GM12878 (cell line): Measurements from ENCODE around the gene CCSER1. TPM values are rescaled to one million over a fixed set of nuclear protein-coding genes. Genes with fewer than 3 reads are reported as not detected.

ENCODE experiments used
- ATAC-seq: fragments of 200-7000 bp; cut with Tn5 transposase; 3 replicates; pipeline ENCODE4 v1.9.1; 2020; ENCODE audit warnings: mild to moderate bottlenecking, moderate library complexity
- BruUV-seq: library from RNA; stranded (reverse); fragments of 400-500 nt; replicated peaks from 2 replicates; lab custom pipeline; 2021; lab: Mats Ljungman, UMichigan
- CTCF ChIA-PET: fragments of 300-600 bp; sonication (Branson Sonifier 250); formaldehyde crosslinking; extraction: SDS; loops from one replicate; lab custom pipeline; 2021; ENCODE audit warnings: inconsistent platforms; lab: Yijun Ruan, JAX
- POLR2A ChIA-PET: fragments of 350-600 bp; formaldehyde crosslinking; extraction: SDS; loops from one replicate; lab custom pipeline; 2021; ENCODE audit warnings: inconsistent platforms; lab: Charles Lee
- RAD21 ChIA-PET: fragments of 300-600 bp; sonication (Branson Sonifier 250); formaldehyde crosslinking; loops from one replicate; lab custom pipeline; 2023; ENCODE audit warnings: antibody characterized with exemption; ENCODE audit not compliant: unreplicated experiment; lab: Charles Lee
- SMC1A ChIA-PET: fragments of 300-600 bp; sonication (Branson Sonifier 250); formaldehyde crosslinking; loops from one replicate; lab custom pipeline; 2023; ENCODE audit not compliant: unreplicated experiment, uncharacterized antibody; lab: Charles Lee
- DNase-seq: peaks from one replicate; pipeline ENCODE4 v3.0.0-alpha.2; 2011; ENCODE audit warnings: low read depth, low spot score
- FAIRE-seq: peaks from 3 replicates; lab custom pipeline; 2011; peaks lifted over from hg19 to GRCh38; lab: Jason Lieb, UNC
- H2AFZ ChIP-seq: 2 replicates; pipeline ENCODE4 v1.6.0; 2011; ENCODE audit warnings: low read depth, low read length, control low read depth; ENCODE audit not compliant: control insufficient read depth
- H3K27ac ChIP-seq: 2 replicates; pipeline ENCODE4 v1.5.1; 2011; ENCODE audit warnings: control low read depth; ENCODE audit not compliant: control insufficient read depth, insufficient read depth
- H3K27me3 ChIP-seq, 2 experiments: replicated peaks in 1 of 2; 2 replicates each; pipeline versions ENCODE4 v1.6.0 to v1.6.1; 2011; ENCODE audit warnings: low read length in 1 of 2; ENCODE audit not compliant: control insufficient read depth in 2 of 2, insufficient read depth in 2 of 2
- H3K36me3 ChIP-seq, 2 experiments: 2 replicates each; pipeline ENCODE4 v1.5.1; 2011; ENCODE audit warnings: low read length in 1 of 2; ENCODE audit not compliant: control insufficient read depth in 2 of 2, insufficient read depth in 2 of 2
- H3K4me1 ChIP-seq: 2 replicates; pipeline ENCODE4 v1.6.1; 2011; ENCODE audit warnings: mild to moderate bottlenecking, low read length, moderate library complexity, mixed read lengths; ENCODE audit not compliant: control insufficient read depth, insufficient read depth
- H3K4me2 ChIP-seq: 2 replicates; pipeline ENCODE4 v1.6.0; 2011; ENCODE audit warnings: control low read depth; ENCODE audit not compliant: control insufficient read depth, insufficient read depth
- H3K4me3 ChIP-seq: fragments of 200-600 bp; sonication (generic); 2 replicates; pipeline ENCODE4 v1.5.1; 2016
- H3K79me2 ChIP-seq: 2 replicates; pipeline ENCODE4 v1.6.0; 2011; ENCODE audit warnings: low read length; ENCODE audit not compliant: control insufficient read depth, insufficient read depth
- H3K9ac ChIP-seq: 2 replicates; pipeline ENCODE4 v1.8.0; 2011; ENCODE audit warnings: low read length, control low read depth, mixed read lengths; ENCODE audit not compliant: control insufficient read depth, insufficient read depth
- H3K9me3 ChIP-seq: replicated peaks from 3 replicates; pipeline ENCODE4 v1.5.1; 2011; ENCODE audit warnings: mild to moderate bottlenecking, low read length; ENCODE audit not compliant: control insufficient read depth, insufficient read depth
- H4K20me1 ChIP-seq: 2 replicates; pipeline ENCODE4 v1.6.0; 2011; ENCODE audit not compliant: control insufficient read depth, insufficient read depth
- BMI1 ChIP-seq: fragments of 450-650 bp; IDR thresholded peaks from 2 replicates; pipeline ENCODE4 v1.6.1; 2016; ENCODE audit warnings: mild to moderate bottlenecking, moderate library complexity, borderline replicate concordance
- CREM ChIP-seq: IDR thresholded peaks from 2 replicates; pipeline ENCODE4 v1.6.1; 2014; ENCODE audit warnings: antibody characterized with exemption, low read depth
- FOS ChIP-seq: IDR thresholded peaks from 3 replicates; pipeline ENCODE4 v1.6.1; 2011; ENCODE audit warnings: borderline replicate concordance; ENCODE audit not compliant: insufficient read length; ENCODE audit errors: extremely low read depth
- FOXK2 ChIP-seq: fragments of 450-650 bp; IDR thresholded peaks from 2 replicates; pipeline ENCODE4 v1.6.1; 2017; ENCODE audit warnings: mild to moderate bottlenecking, moderate library complexity
- HDAC2 ChIP-seq: fragments of 200-600 bp; sonication (generic); IDR thresholded peaks from 2 replicates; pipeline ENCODE4 v1.6.1; 2017
- HDGF ChIP-seq: fragments of 450-650 bp; IDR thresholded peaks from 2 replicates; pipeline ENCODE4 v1.6.1; 2016; ENCODE audit warnings: antibody characterized with exemption
- NR2C1 ChIP-seq: fragments of 450-650 bp; IDR thresholded peaks from 2 replicates; pipeline ENCODE4 v1.6.1; 2017; ENCODE audit warnings: antibody characterized with exemption, mild to moderate bottlenecking, moderate library complexity
- NR2C2 ChIP-seq: IDR thresholded peaks from 2 replicates; pipeline ENCODE4 v1.6.1; 2011; ENCODE audit warnings: borderline replicate concordance, low read depth; ENCODE audit not compliant: control insufficient read depth, insufficient read length
- RB1 ChIP-seq: fragments of 450-650 bp; formaldehyde crosslinking; IDR thresholded peaks from 2 replicates; pipeline ENCODE4 v1.6.1; 2017; ENCODE audit warnings: mild to moderate bottlenecking, borderline replicate concordance
- SMC3 ChIP-seq: IDR thresholded peaks from 2 replicates; pipeline ENCODE4 v1.6.1; 2011; ENCODE audit warnings: low read length, improper control_type of control experiment, borderline replicate concordance
- ZNF384 ChIP-seq: IDR thresholded peaks from 2 replicates; pipeline ENCODE4 v1.6.1; 2012; ENCODE audit warnings: low read depth, mild to moderate bottlenecking, low read length, improper control_type of control experiment, borderline replicate concordance
- ZNF687 ChIP-seq: fragments of 450-650 bp; IDR thresholded peaks from 2 replicates; pipeline ENCODE4 v1.6.1; 2017; ENCODE audit warnings: mild to moderate bottlenecking, moderate library complexity
- WGBS: methylation state at CpG from one replicate; pipeline ENCODE4 v1.1.6; 2016; ENCODE audit warnings: low lambda C conversion rate; ENCODE audit not compliant: insufficient replicate concordance, insufficient coverage; ENCODE audit errors: missing lambda C conversion rate; 5-methylcytosine and 5-hydroxymethylcytosine counted together
- in situ Hi-C: fragments of 300-500 bp; cut with MboI; formaldehyde crosslinking; loops from 9 replicates; pipeline ENCODE4 v1.14.3; 2018; ENCODE audit warnings: mixed read lengths
- intact Hi-C: fragments of 100-400 bp; cut with micrococcal nuclease; formaldehyde crosslinking; loops from one replicate; pipeline ENCODE4 v1.14.2; 2022; ENCODE audit not compliant: unreplicated experiment
- polyA plus RNA-seq, 11 experiments: library from polyadenylated mRNA; depleted of rRNA in 4 of 11; unstranded in 6 of 11; stranded (reverse) in 5 of 11; fragments of >200 nt; fragmentation: Nextera tagmentation in 4 of 11; fragmentation: Illumina TruSeq in 1 of 11; extraction: Ambion mirVana in 4 of 11; extraction: Trizol in 1 of 11; gene quantifications; 1 replicate in 1 of 11; 2 replicates in 10 of 11; pipeline versions ENCODE4 v1.2.1 to v1.2.3, GENCODE V29; 2011 to 2016; ENCODE audit warnings: inconsistent platforms in 2 of 11, missing spikeins in 2 of 11, low read depth in 1 of 11
- total RNA-seq, 4 experiments: library from RNA; depleted of rRNA in 3 of 4; stranded (reverse); fragments of >200 nt in 3 of 4; fragmentation: Illumina TruSeq in 1 of 4; extraction: Trizol in 1 of 4; gene quantifications; 2 replicates each; pipeline versions ENCODE4 v1.2.1 to v1.2.3, GENCODE V29; 2013 to 2021

The CCSER1 gene
- total and polyA plus RNA-seq, 10 of the 15 experiments (the other 5 are each of a cell fraction or from before 2014, with no cell fraction given): 0.22 to 2.7 (median 1.0) TPM

- no peaks in the 10 kb centered on the region for H4K20me1 ChIP-seq
- DNase-seq: no peak
- ChIA-PET POLR2A (no interaction called here), SMC1A (interaction anchor here (1.4 kb wide), 1 partner anchor 21 kb away, joined by 3 read pairs; no protein-coding TSS in a partner anchor), RAD21 (no interaction called here), CTCF (no interaction called here)
- no TSS peak for BruUV-seq
- intact Hi-C loops (no loop called here), in situ Hi-C loops (no loop called here)
- H3K4me2 ChIP-seq: no peak overlapping the region
- H2AFZ ChIP-seq: no peak overlapping the region
- no peak for ATAC-seq
- H3K9me3 ChIP-seq: no peaks in the 10 kb centered on the region
- no peak overlapping the region for H3K27ac ChIP-seq
- H3K4me1 ChIP-seq: no peaks in the 10 kb centered on the region
- no peaks in the 10 kb centered on the region for H3K27me3 ChIP-seq
- H3K79me2 ChIP-seq: no peaks in the 10 kb centered on the region
- no peak overlapping the region for H3K9ac ChIP-seq
- H3K4me3 ChIP-seq: no peak overlapping the region
- FAIRE-seq: no peak
- TF ChIP-seq FOXK2 (no peak), NR2C2 (no peak), HDAC2 (no peak)
- TF ChIP-seq, all 136 proteins: peak for 0
- no peaks in the 10 kb centered on the region for H3K36me3 ChIP-seq
Measured at GRCh38 chr4:90855111-90855510, 727.9 kb downstream of the CCSER1 start.

- Histone ChIP-seq H3K4me1 (no peaks in the 10 kb centered on the region), H3K9ac (no peak overlapping the region), H3K27me3 (no peaks in the 10 kb centered on the region), H3K36me3 (no peaks in the 10 kb centered on the region), H4K20me1 (no peaks in the 10 kb centered on the region), H3K4me2 (no peak overlapping the region), H3K79me2 (no peaks in the 10 kb centered on the region), H3K4me3 (no peak overlapping the region), H3K27ac (no peak overlapping the region), H3K9me3 (no peaks in the 10 kb centered on the region), H2AFZ (no peak overlapping the region)
- DNase-seq: no peak
- SMC1A ChIA-PET: interaction anchor here (1.5 kb wide), 1 partner anchor 21 kb away, joined by 3 read pairs; no protein-coding TSS in a partner anchor
- TF ChIP-seq HDGF: no peak
- TF ChIP-seq FOS: no peak
- no peak for TF ChIP-seq CREM
- TF ChIP-seq RB1: no peak
- no peak for TF ChIP-seq NR2C2
- no peak for TF ChIP-seq SMC3
- no peak for TF ChIP-seq ZNF384
- TF ChIP-seq BMI1: no peak
- TF ChIP-seq ZNF687: no peak
- TF ChIP-seq NR2C1: no peak
- in situ Hi-C loops (no loop called here), intact Hi-C loops (no loop called here)
- no peak for ATAC-seq
- BruUV-seq: no TSS peak
- RAD21 ChIA-PET: no interaction called here
- POLR2A ChIA-PET: no interaction called here
- CTCF ChIA-PET: no interaction called here
- 0% methylated on average over 2 of the region's 2 CpGs for whole genome bisulfite sequencing
- FAIRE-seq: no peak
Measured at GRCh38 chr4:90857081-90857820, 730.1 kb downstream of the CCSER1 start.
